OCI-LY3 (cell line): ENCODE data around the gene ROPN1L.
"Not testable (repeated sequence)": the region's sequence is repeated elsewhere in the genome, so short reads cannot be mapped to it uniquely, and the experiment has no call there.

ENCODE experiments used
- CTCF ChIP-seq: fragments of 200-600, 300-600 bp; sonication (generic); IDR thresholded peaks from 2 replicates; pipeline ENCODE4 v1.5.1; 2014; ENCODE audit warnings: antibody characterized with exemption, low read length, low read depth
- EZH2phosphoT487 ChIP-seq: fragments of 200-600 bp; shearing (Covaris generic); IDR thresholded peaks from 2 replicates; pipeline ENCODE4 v1.6.1; 2018; ENCODE audit warnings: antibody characterized with exemption, mixed run types, low read depth

GRCh38 chr5:10494497-10494896 lies 52.8 kb downstream of the ROPN1L start:
- not testable (repeated sequence) for TF ChIP-seq CTCF, EZH2phosphoT487
